GM12891 (cell line): ENCODE data around the gene PRM1.

Experiments
- PAX5 ChIP-seq: IDR thresholded peaks from 2 replicates; pipeline ENCODE4 v1.6.1; 2011; ENCODE audit warnings: low read length, moderate library complexity, mild to moderate bottlenecking; ENCODE audit not compliant: insufficient read depth, severe bottlenecking
- POLR2A ChIP-seq: IDR thresholded peaks from 2 replicates; pipeline ENCODE4 v1.6.1; 2011; ENCODE audit warnings: low read depth, low read length, control low read depth
- POLR2AphosphoS5 ChIP-seq: IDR thresholded peaks from 2 replicates; pipeline ENCODE4 v1.6.1; 2011; ENCODE audit warnings: low read depth, low read length, control low read depth
- SPI1 ChIP-seq: IDR thresholded peaks from 2 replicates; pipeline ENCODE4 v1.6.1; 2011; ENCODE audit warnings: low read depth, low read length, control low read depth
- TAF1 ChIP-seq: IDR thresholded peaks from 2 replicates; pipeline ENCODE4 v1.6.1; 2011; ENCODE audit warnings: low read depth, low read length, control low read depth

- TF ChIP-seq TAF1, result no peak
- TF ChIP-seq POLR2A, result no peak
- no peak for TF ChIP-seq POLR2AphosphoS5
- no peak for TF ChIP-seq SPI1
- TF ChIP-seq PAX5, result no peak
These were observed 45.7 kb upstream of the PRM1 start for GRCh38 chr16:11326737-11327276.
